Activated T-helper 2 cell treated with anti-CD3 and anti-CD28 coated beads, Interferon-gamma antibody, Interleukin-2, Interleukin-4, amounts not matched to agents 10 μg/mL and 5 μg/mL and 100 μg/mL, durations not matched to agents 14 hours and 24 hours and 36 hours (primary cell): ENCODE measurements around the gene LAMA3. TPM values are rescaled to one million over a fixed set of nuclear protein-coding genes. Genes with fewer than 3 reads are reported as not detected.

Experiments used
- DNase-seq: peaks from one replicate; pipeline ENCODE4 v3.0.0; 2021; ENCODE audit warnings: low spot score
- H3K27ac Mint-ChIP-seq: one replicate; pipeline ENCODE4 v1.8.0; 2021; ENCODE audit warnings: mixed read lengths
- H3K27me3 Mint-ChIP-seq: one replicate; pipeline ENCODE4 v1.8.0; 2021; ENCODE audit warnings: low read depth, mixed read lengths
- H3K36me3 Mint-ChIP-seq: one replicate; pipeline ENCODE4 v1.8.0; 2021; ENCODE audit warnings: low read depth, mixed read lengths
- H3K4me1 Mint-ChIP-seq: one replicate; pipeline ENCODE4 v1.8.0; 2021; ENCODE audit warnings: low read depth, mixed read lengths
- H3K4me3 Mint-ChIP-seq: one replicate; pipeline ENCODE4 v1.8.0; 2021; ENCODE audit warnings: low read depth, mild to moderate bottlenecking, moderate library complexity, mixed read lengths
- H3K9me3 Mint-ChIP-seq: one replicate; pipeline ENCODE4 v1.8.0; 2021; ENCODE audit warnings: mixed read lengths
- intact Hi-C: fragments of 100-400 bp; cut with micrococcal nuclease; formaldehyde crosslinking; loops from one replicate; pipeline ENCODE4 v1.15.1; 2023
- total RNA-seq: library from RNA; stranded (reverse); gene quantifications from 2 replicates; pipeline ENCODE4 v1.2.3, GENCODE V29; 2022

LAMA3 gene
- total RNA-seq, 1 donor from 2014 or later, result not detected

DNA sequence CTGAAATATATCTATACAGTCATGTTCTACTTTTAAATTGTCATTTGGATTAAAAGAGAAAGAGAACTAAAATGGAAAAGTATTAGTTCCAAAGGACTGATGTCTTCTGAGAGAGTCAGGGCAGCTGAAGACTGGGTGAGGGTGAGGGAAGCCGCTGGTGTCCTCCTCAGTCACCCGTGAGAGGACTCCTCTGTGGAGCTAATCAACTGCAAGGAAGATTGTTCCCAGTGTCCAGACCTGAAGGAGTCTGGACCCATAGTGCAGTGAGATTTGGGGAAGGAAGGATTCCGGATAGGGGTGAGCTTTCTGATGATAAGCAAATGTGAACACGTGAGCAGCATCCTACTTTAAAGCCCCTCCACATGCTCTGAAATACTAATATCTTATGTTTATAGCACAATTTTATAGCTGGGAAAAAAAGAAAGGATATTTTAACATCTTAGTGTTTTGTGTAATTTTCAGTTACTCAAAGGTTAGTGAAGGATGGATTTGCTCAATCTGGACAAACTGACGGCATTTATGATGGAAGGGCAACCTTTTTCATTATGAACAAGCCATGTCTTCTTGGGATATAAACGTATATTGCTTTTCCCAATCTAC lies 190.8 kb downstream of the LAMA3 start:
- H3K27me3 Mint-ChIP-seq, result peaks cover 26% of the 10 kb centered on the region
- DNase-seq, result no peak
- intact Hi-C loops, result loop anchor here (5.0 to 10.0 kb wide), 2 partner anchors 45 to 53 kb away; no protein-coding TSS in a partner anchor
- no peak overlapping the region for H3K27ac Mint-ChIP-seq
- H3K9me3 Mint-ChIP-seq, result no peaks in the 10 kb centered on the region
- no peak overlapping the region for H3K4me3 Mint-ChIP-seq
- peaks cover 11% of the 10 kb centered on the region for H3K4me1 Mint-ChIP-seq
- no peaks in the 10 kb centered on the region for H3K36me3 Mint-ChIP-seq

DNA sequence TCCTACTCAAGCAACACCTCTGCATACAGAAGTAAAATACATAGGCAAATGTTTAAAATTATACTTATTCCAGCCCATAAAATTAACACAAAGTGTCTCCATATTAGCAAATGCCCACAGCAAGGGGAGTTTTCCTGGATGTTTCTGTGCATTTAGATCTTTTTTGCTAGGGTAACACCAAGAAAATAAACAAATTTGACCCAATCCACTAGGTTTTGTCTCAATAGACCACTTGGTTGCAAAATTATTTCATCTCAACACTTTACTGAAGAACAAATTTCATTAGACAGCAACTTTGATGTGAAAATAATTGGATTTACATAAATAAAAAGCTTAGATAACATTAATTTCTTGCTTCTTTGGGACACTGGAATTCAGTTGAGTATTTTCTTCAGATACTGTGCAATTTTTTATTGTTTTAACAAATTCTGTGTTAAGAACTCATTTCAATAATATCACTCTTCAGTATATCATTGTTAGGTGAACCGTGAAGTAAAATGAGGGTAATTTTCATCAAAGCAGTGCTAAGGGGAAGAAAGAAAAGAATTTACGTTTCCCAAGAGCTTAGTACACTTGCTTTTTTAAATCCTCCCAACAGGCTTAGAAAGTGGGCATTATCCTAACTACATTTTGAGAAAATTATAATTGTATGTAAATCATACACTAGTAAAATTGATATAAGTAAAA lies 191.8 kb downstream of the LAMA3 start:
- H3K4me1 Mint-ChIP-seq, result peaks cover 19% of the 10 kb centered on the region
- H3K27ac Mint-ChIP-seq, result no peak overlapping the region
- DNase-seq, result no peak
- H3K36me3 Mint-ChIP-seq, result no peaks in the 10 kb centered on the region
- no peak overlapping the region for H3K4me3 Mint-ChIP-seq
- no peaks in the 10 kb centered on the region for H3K9me3 Mint-ChIP-seq
- peaks cover 21% of the 10 kb centered on the region for H3K27me3 Mint-ChIP-seq
- intact Hi-C loops, result loop anchor here (5.0 kb wide), 1 partner anchor 54 kb away; no protein-coding TSS in a partner anchor

DNA sequence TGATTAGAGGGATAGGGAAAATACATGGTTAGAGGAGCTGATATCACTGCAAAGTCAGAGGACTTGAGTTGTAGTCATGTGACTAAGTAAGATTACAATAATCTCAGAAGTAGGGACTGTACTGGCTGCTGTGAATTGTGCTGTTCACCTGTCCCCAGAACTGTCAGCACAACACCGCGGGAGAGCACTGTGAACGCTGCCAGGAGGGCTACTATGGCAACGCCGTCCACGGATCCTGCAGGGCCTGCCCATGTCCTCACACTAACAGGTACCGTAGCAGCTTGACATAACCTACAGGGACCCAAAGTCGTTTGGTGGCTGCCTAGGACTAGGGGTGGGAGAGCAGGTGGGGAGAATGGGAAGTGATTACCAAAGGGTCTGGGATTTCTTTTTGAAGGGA lies 192.5 kb downstream of the LAMA3 start:
- Mint-ChIP-seq H3K4me1 (peaks cover 22% of the 10 kb centered on the region), H3K4me3 (no peak overlapping the region), H3K36me3 (no peaks in the 10 kb centered on the region), H3K27me3 (peaks cover 16% of the 10 kb centered on the region), H3K27ac (no peak overlapping the region), H3K9me3 (no peaks in the 10 kb centered on the region)
- intact Hi-C loops, result loop anchor here (5.0 kb wide), 1 partner anchor 54 kb away; no protein-coding TSS in a partner anchor
- no peak for DNase-seq

DNA sequence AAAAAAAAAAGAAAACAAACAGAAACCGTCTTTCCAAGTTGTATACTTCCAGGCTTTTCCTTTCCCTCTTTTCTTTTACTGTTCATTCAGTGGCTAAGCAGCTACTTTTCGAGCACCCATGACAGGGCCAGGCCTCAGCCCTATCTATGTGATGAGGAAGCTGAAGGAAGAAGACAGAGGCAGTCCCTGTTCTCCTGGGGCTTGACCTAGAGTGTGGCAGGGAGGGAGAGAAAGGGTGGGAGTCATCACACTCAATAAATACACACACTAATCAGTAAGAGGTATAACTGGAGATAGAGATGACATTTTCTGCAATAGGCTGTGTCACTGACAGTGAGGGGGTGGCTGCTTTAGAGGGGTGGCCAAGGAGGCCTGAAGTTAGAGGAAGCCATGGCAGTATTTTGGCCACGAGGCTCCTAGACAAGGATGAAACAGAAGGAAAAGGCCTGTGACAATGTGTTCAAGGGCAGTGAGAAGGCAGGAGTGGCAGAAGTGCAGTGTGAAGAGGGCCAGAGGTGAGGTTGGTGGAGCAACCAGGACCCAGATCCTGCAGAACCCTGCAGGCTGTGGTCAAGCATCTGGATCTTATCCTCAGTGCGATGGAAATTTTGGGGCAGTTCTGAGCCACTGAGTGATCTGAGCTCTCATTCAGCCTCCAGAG lies 193.5 kb downstream of the LAMA3 start:
- no peaks in the 10 kb centered on the region for H3K9me3 Mint-ChIP-seq
- peaks cover 12% of the 10 kb centered on the region for H3K27me3 Mint-ChIP-seq
- H3K4me1 Mint-ChIP-seq, result peaks cover 26% of the 10 kb centered on the region
- no peaks in the 10 kb centered on the region for H3K36me3 Mint-ChIP-seq
- DNase-seq, result no peak
- H3K27ac Mint-ChIP-seq, result no peak overlapping the region
- H3K4me3 Mint-ChIP-seq, result no peak overlapping the region
- intact Hi-C loops, result loop anchor here (5.0 kb wide), 1 partner anchor 55 kb away; no protein-coding TSS in a partner anchor

DNA sequence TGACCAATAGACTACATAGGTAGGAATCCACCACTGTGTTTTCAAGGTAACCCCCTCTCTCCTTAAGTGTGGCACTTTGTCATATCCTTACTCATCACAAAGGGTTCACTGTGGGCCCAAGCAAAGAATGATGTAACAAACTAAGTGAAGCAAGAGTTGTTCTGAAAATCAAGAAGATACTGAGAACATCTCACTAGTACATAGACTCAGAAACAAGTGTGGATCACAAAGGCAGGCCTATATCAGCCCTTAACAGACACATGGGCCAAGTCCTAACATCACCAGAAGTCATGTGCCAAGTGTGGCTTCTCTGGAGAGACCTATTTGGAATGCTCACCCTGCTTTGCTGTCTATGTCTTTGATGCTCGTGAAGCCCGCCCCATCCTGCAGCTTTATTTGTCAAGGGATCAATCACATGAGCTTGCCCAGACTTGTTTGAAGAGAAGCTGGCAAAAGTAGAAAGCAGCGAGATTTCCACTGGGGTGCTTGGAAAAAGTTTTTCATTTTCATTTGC lies 194.1 kb downstream of the LAMA3 start:
- DNase-seq, result no peak
- Mint-ChIP-seq H3K4me3 (no peak overlapping the region), H3K27me3 (peaks cover 15% of the 10 kb centered on the region), H3K36me3 (no peaks in the 10 kb centered on the region), H3K27ac (no peak overlapping the region), H3K9me3 (peaks cover 2% of the 10 kb centered on the region), H3K4me1 (peaks cover 26% of the 10 kb centered on the region)
- intact Hi-C loops, result loop anchor here (5.0 kb wide), 1 partner anchor 56 kb away; no protein-coding TSS in a partner anchor

DNA sequence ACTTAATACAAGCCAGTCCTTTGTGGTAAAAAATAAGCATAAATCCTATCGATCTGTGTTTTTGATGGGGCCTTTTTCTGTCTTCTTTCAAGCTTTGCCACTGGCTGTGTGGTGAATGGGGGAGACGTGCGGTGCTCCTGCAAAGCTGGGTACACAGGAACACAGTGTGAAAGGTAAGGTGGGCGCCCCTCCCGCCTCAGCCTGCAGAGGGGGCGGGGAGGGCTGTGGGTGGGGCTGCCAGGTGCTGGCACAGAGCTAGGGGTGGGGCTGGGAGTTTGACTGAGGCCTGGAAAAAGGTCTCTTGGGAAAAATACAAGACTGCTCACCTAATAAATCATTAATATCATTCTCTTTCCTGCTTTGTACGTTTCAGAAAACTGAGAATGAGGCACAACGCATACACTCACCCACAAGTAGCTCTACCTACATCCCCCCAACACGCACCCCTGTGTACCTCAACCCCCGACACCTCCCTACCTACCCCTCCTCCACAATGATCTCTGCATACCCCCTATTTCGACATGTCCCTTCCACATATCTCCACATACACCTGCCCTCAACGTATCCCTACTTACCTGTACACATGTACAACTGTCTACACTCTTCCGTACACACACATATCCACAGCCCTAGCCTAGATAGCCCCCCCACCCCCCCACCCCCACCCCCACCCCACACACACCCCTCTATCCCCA lies 195.6 kb downstream of the LAMA3 start:
- H3K36me3 Mint-ChIP-seq, result no peaks in the 10 kb centered on the region
- peaks cover 12% of the 10 kb centered on the region for H3K27me3 Mint-ChIP-seq
- peaks cover 27% of the 10 kb centered on the region for H3K4me1 Mint-ChIP-seq
- no peak overlapping the region for H3K4me3 Mint-ChIP-seq
- peaks cover 4% of the 10 kb centered on the region for H3K9me3 Mint-ChIP-seq
- no peak overlapping the region for H3K27ac Mint-ChIP-seq
- intact Hi-C loops, result loop anchor here (5.0 kb wide), 1 partner anchor 58 kb away; no protein-coding TSS in a partner anchor
- DNase-seq, result no peak

DNA sequence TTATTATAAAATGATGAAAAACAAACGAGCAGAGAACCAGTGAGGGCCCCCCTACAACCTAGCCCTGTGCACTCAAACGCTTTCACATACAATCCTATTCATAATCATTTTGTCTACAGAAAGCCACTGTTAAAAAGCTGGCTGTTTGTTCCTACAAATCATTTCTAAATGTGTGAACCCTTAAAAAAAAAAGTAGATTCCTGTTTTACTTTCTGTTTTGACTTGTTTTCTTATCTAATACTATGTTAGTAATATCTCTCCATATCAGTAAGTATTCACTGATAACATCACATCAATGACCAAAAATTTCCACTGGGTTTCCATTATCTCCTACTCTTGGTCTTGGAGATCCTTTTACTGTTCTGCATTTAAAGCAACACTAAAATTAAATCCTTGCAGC lies 196.5 kb downstream of the LAMA3 start:
- DNase-seq, result no peak

DNA sequence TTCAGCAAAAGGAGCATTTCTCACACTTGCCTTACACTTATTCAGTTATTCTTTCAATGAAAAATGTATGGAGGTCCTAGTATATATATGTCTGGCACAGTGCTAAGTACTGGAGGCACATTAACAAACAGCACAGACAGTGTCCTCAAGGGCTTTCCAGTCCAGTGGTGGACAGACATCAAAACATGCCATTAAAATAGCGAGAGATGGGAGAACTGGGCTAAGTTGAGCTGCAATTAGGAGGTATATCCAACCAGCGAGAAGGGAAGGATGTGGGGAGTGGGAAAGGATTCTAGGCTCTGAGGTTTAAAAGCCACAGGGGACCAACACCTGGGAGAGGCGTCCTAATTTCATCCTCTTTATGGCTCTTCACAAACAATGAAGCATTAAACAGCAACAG lies 197.8 kb downstream of the LAMA3 start:
- Mint-ChIP-seq H3K27me3 (peaks cover 20% of the 10 kb centered on the region), H3K4me3 (no peak overlapping the region), H3K4me1 (peaks cover 30% of the 10 kb centered on the region), H3K9me3 (peaks cover 4% of the 10 kb centered on the region), H3K36me3 (no peaks in the 10 kb centered on the region), H3K27ac (no peak overlapping the region)
- intact Hi-C loops, result no loop called here
- DNase-seq, result no peak

More for the DNA sequence above, 196.5 kb downstream of the LAMA3 start:
- no peak overlapping the region for H3K27ac Mint-ChIP-seq
- peaks cover 12% of the 10 kb centered on the region for H3K27me3 Mint-ChIP-seq
- H3K9me3 Mint-ChIP-seq, result peaks cover 4% of the 10 kb centered on the region
- no peak overlapping the region for H3K4me3 Mint-ChIP-seq
- intact Hi-C loops, result no loop called here
- H3K36me3 Mint-ChIP-seq, result no peaks in the 10 kb centered on the region
- peaks cover 27% of the 10 kb centered on the region for H3K4me1 Mint-ChIP-seq

DNA sequence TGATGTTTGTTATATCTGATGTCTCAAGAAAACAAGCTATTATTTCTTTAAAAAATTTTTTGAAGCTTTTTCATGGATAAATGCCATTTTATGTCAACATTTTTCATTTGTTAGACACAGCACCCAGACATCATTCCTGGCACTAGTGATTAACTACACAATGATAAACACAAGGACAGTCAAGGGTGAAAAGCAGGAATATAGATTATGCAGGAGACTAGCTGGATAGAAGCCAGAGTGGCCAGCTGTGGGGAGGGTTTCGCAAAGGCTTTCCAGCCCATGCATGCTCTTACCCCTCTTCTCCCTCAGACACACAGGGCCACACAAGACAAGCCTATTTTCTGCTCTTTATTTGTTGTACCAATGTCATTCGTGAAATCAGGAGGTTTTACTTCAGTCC lies 198.2 kb downstream of the LAMA3 start:
- peaks cover 20% of the 10 kb centered on the region for H3K27me3 Mint-ChIP-seq
- intact Hi-C loops, result no loop called here
- no peaks in the 10 kb centered on the region for H3K36me3 Mint-ChIP-seq
- H3K27ac Mint-ChIP-seq, result no peak overlapping the region
- no peak for DNase-seq
- peaks cover 30% of the 10 kb centered on the region for H3K4me1 Mint-ChIP-seq
- peaks cover 4% of the 10 kb centered on the region for H3K9me3 Mint-ChIP-seq
- no peak overlapping the region for H3K4me3 Mint-ChIP-seq

DNA sequence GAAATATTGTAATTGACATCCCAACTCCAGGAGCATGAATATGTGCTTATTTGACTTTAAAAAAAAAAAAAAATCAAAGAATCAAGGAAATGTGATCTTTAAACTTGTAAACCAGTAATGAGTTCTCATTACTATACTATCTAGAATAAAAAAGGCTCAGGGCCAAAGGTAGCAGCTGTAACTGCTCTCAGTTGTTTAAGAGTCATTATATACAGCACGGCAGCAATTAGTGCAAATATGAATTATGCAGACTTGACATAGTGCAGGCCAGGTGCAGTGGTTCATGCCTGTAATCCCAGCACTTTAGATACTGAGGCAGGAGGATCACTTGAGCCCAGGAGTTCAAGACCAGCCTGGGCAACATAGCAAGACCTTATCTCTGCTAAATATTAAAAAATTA lies 199.6 kb downstream of the LAMA3 start:
- H3K27ac Mint-ChIP-seq, result no peak overlapping the region
- DNase-seq, result no peak
- peaks cover 4% of the 10 kb centered on the region for H3K9me3 Mint-ChIP-seq
- intact Hi-C loops, result no loop called here
- peaks cover 23% of the 10 kb centered on the region for H3K4me1 Mint-ChIP-seq
- H3K36me3 Mint-ChIP-seq, result no peaks in the 10 kb centered on the region
- H3K4me3 Mint-ChIP-seq, result no peak overlapping the region
- peaks cover 24% of the 10 kb centered on the region for H3K27me3 Mint-ChIP-seq

DNA sequence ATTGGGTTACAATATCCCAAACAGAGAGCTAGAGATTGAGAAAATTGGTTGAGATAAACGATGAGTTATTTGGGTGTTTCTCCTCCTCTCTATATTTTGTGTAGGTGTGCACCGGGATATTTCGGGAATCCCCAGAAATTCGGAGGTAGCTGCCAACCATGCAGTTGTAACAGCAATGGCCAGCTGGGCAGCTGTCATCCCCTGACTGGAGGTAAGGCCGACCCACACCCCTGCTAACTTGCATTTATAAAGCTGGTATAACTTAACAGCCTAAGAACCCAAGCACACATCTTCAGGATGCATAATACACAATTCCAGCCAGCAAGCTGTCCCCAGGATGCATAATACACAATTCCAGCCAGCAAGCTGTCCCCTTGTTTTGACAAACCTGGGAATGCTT lies 200.7 kb downstream of the LAMA3 start:
- Mint-ChIP-seq H3K4me1 (peaks cover 20% of the 10 kb centered on the region), H3K9me3 (peaks cover 4% of the 10 kb centered on the region), H3K27ac (no peak overlapping the region), H3K36me3 (no peaks in the 10 kb centered on the region), H3K4me3 (no peak overlapping the region), H3K27me3 (peaks cover 24% of the 10 kb centered on the region)
- DNase-seq, result no peak
- intact Hi-C loops, result no loop called here

DNA sequence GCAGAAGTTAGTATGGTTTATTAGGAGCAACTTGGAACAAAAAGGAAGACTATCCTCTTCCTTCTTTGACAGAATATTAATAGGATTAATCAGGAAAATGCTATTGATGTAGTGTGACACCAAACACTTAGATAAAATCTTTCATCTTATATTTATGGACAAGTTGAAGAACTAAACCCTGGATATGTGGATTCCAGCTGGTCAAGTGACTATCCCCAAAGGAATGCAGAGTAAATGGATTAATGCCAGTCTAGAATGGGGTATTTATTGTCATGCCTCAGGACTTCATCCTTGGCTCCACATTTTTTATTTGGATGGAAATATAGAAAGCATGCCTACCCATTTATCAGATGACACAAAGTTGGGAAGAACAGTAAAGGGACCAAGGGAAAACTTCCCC lies 201.3 kb downstream of the LAMA3 start:
- no peak for DNase-seq
- H3K4me1 Mint-ChIP-seq, result peaks cover 15% of the 10 kb centered on the region
- H3K36me3 Mint-ChIP-seq, result no peaks in the 10 kb centered on the region
- intact Hi-C loops, result no loop called here
- H3K4me3 Mint-ChIP-seq, result no peak overlapping the region
- peaks cover 24% of the 10 kb centered on the region for H3K27me3 Mint-ChIP-seq
- no peak overlapping the region for H3K27ac Mint-ChIP-seq
- H3K9me3 Mint-ChIP-seq, result peaks cover 4% of the 10 kb centered on the region
